Smooth muscle cell (in vitro differentiated cells): Measurements from ENCODE around the gene LYAR. TPM values are rescaled to one million over a fixed set of nuclear protein-coding genes. Genes with fewer than 3 reads are reported as not detected.

Experiments
- DNase-seq: peaks from one replicate; lab custom pipeline; 2025; ENCODE audit not compliant: unreplicated experiment; lab: John Stamatoyannopoulos, UW
- H2AFZ ChIP-seq: fragments of 200-600 bp; sonication (generic); 2 replicates; pipeline ENCODE4 v1.6.0; 2016; ENCODE audit warnings: antibody characterized with exemption, low read depth, mild to moderate bottlenecking
- H3F3A ChIP-seq: fragments of 200-600 bp; sonication (generic); 2 replicates; pipeline ENCODE4 v1.6.0; 2017; ENCODE audit warnings: antibody characterized with exemption, low read depth
- H3K27ac ChIP-seq: fragments of 200-600 bp; sonication (generic); 2 replicates; pipeline ENCODE4 v1.5.1; 2016; ENCODE audit warnings: low read depth, mild to moderate bottlenecking
- H3K27me3 ChIP-seq: fragments of 200-600 bp; sonication (generic); 2 replicates; pipeline ENCODE4 v1.6.1; 2016; ENCODE audit warnings: low read depth, mild to moderate bottlenecking
- H3K36me3 ChIP-seq: fragments of 200-600 bp; sonication (generic); 2 replicates; pipeline ENCODE4 v1.5.1; 2016; ENCODE audit warnings: low read depth
- H3K4me1 ChIP-seq: fragments of 200-600 bp; sonication (generic); 2 replicates; pipeline ENCODE4 v1.5.1; 2016; ENCODE audit warnings: low read depth
- H3K4me2 ChIP-seq: fragments of 200-600 bp; sonication (generic); 2 replicates; pipeline ENCODE4 v1.6.0; 2016; ENCODE audit warnings: mild to moderate bottlenecking
- H3K4me3 ChIP-seq: fragments of 200-600 bp; sonication (generic); 2 replicates; pipeline ENCODE4 v1.5.1; 2016; ENCODE audit warnings: mild to moderate bottlenecking
- H3K79me2 ChIP-seq: fragments of 200-600 bp; sonication (generic); 2 replicates; pipeline ENCODE4 v1.6.0; 2016; ENCODE audit warnings: low read depth, mild to moderate bottlenecking
- H3K9ac ChIP-seq: fragments of 200-600 bp; sonication (generic); 2 replicates; pipeline ENCODE4 v1.6.0; 2016; ENCODE audit warnings: low read depth
- H3K9me3 ChIP-seq: fragments of 200-600 bp; sonication (generic); replicated peaks from 2 replicates; pipeline ENCODE4 v1.5.1; 2016; ENCODE audit warnings: low read depth
- H4K20me1 ChIP-seq: fragments of 200-600 bp; sonication (generic); 2 replicates; pipeline ENCODE4 v1.6.0; 2016; ENCODE audit warnings: low read depth
- WGBS: methylation state at CpG from one replicate; pipeline ENCODE4 v1.1.7; 2016; ENCODE audit warnings: low lambda C conversion rate; 5-methylcytosine and 5-hydroxymethylcytosine counted together
- polyA plus RNA-seq: library from polyadenylated mRNA; unstranded; fragments of >200 nt; fragmentation: Nextera tagmentation; extraction: Ambion mirVana; gene quantifications from 2 replicates; pipeline ENCODE4 v1.2.1, GENCODE V29; 2016
- total RNA-seq: library from RNA; depleted of rRNA; stranded (reverse); fragments of >200 nt; gene quantifications from 2 replicates; pipeline ENCODE4 v1.2.3, GENCODE V29; 2014
- TF ChIP-seq, protein P1 (sequence below): fragments of 200-600 bp; sonication (generic); IDR thresholded peaks from 2 replicates; pipeline ENCODE4 v1.5.1; 2017; ENCODE audit warnings: borderline replicate concordance, mild to moderate bottlenecking, antibody characterized with exemption; ENCODE audit not compliant: insufficient read depth, poor library complexity, severe bottlenecking

LYAR gene
- total and polyA plus RNA-seq, 2 experiments from 2014 or later: 8.1 to 12.5 TPM

DNA sequence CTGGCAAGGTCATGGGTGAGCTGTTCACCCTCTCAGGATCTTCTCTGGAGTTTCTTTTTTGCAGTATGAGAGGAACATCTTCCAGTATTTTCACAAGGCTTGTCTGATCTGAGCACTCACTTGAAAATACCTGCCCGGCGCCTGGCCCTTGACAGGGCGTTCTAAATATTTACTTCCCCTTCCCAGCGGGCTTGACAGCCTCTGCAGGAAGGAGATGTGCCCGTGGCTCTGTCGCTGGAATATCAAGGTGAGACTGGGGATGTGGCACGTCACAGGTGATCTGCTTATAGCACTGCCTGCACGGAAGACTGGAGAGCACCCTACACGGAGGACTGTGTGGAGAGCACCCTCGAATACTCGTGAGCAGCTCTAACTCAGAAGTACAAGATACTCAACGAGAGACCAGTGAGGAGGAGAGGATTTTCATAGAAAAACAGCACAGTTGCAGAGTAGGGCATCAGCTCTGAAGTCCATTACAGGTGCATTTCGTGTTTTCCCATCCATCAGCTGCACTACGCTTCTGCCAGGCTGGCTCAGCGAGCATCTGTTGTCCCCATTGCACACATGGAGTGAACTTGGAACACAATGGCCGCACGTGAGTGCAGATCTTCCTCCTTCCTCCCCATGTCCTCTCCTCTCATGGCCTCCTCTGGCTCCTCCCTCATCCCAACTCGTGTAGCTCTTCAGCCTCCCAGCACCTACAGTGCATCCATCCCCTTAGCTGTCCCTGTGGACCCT, 32.2 kb upstream of the LYAR start:
- H3K36me3 ChIP-seq: no peaks in the 10 kb centered on the region
- no peak overlapping the region for H3K27ac ChIP-seq
- no peaks in the 10 kb centered on the region for H3K27me3 ChIP-seq
- 94% methylated on average over 18 of the region's 18 CpGs for WGBS
- H3K4me3 ChIP-seq: no peak overlapping the region
- no peaks in the 10 kb centered on the region for H3K79me2 ChIP-seq
- TF ChIP-seq, protein P1, sequence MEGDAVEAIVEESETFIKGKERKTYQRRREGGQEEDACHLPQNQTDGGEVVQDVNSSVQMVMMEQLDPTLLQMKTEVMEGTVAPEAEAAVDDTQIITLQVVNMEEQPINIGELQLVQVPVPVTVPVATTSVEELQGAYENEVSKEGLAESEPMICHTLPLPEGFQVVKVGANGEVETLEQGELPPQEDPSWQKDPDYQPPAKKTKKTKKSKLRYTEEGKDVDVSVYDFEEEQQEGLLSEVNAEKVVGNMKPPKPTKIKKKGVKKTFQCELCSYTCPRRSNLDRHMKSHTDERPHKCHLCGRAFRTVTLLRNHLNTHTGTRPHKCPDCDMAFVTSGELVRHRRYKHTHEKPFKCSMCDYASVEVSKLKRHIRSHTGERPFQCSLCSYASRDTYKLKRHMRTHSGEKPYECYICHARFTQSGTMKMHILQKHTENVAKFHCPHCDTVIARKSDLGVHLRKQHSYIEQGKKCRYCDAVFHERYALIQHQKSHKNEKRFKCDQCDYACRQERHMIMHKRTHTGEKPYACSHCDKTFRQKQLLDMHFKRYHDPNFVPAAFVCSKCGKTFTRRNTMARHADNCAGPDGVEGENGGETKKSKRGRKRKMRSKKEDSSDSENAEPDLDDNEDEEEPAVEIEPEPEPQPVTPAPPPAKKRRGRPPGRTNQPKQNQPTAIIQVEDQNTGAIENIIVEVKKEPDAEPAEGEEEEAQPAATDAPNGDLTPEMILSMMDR: no peak
- H3K9ac ChIP-seq: no peak overlapping the region
- no peaks in the 10 kb centered on the region for H3F3A ChIP-seq
- no peak for DNase-seq
- no peaks in the 10 kb centered on the region for H4K20me1 ChIP-seq
- H3K4me1 ChIP-seq: no peaks in the 10 kb centered on the region
- no peaks in the 10 kb centered on the region for H3K9me3 ChIP-seq
- no peak overlapping the region for H2AFZ ChIP-seq
- no peak overlapping the region for H3K4me2 ChIP-seq

- Histone ChIP-seq H4K20me1 (no peaks in the 10 kb centered on the region), H3K27ac (no peak overlapping the region), H2AFZ (no peak overlapping the region), H3K27me3 (no peaks in the 10 kb centered on the region), H3K9me3 (no peaks in the 10 kb centered on the region), H3F3A (no peaks in the 10 kb centered on the region), H3K4me2 (no peak overlapping the region), H3K4me3 (no peak overlapping the region), H3K36me3 (no peaks in the 10 kb centered on the region), H3K79me2 (no peaks in the 10 kb centered on the region), H3K9ac (no peak overlapping the region), H3K4me1 (no peaks in the 10 kb centered on the region)
- 96% methylated on average over 26 of the region's 26 CpGs for WGBS
- TF ChIP-seq, protein P1: no peak
- no peak for DNase-seq
Observed at GRCh38 chr4:4320951-4321714, 31.2 kb upstream of the LYAR start.

DNA sequence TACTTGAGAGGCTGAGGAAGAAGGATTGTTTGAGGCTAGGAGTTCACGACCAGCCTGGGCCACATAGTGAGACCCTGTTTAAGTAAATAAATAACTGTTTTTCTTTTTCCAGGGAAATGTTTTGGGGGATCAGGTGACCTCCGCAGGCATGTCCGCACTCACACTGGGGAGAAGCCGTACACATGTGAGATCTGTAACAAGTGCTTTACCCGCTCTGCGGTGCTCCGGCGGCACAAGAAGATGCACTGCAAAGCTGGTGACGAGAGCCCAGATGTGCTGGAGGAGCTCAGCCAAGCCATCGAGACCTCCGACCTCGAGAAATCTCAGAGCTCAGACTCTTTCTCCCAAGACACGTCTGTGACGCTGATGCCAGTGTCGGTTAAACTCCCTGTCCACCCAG, 30.6 kb upstream of the LYAR start:
- Histone ChIP-seq H2AFZ (no peak overlapping the region), H3K4me2 (no peak overlapping the region), H3K4me3 (no peak overlapping the region), H4K20me1 (no peaks in the 10 kb centered on the region), H3K9me3 (no peaks in the 10 kb centered on the region), H3K27ac (no peak overlapping the region), H3K9ac (no peak overlapping the region), H3K36me3 (no peaks in the 10 kb centered on the region), H3K27me3 (no peaks in the 10 kb centered on the region), H3F3A (no peaks in the 10 kb centered on the region), H3K79me2 (no peaks in the 10 kb centered on the region), H3K4me1 (no peaks in the 10 kb centered on the region)
- TF ChIP-seq, protein P1: no peak
- whole genome bisulfite sequencing: 97% methylated on average over 15 of the region's 15 CpGs
- no peak for DNase-seq
